ENCODE measurements around the gene PTCD2. TPM values are rescaled to one million over a fixed set of nuclear protein-coding genes. Genes with fewer than 3 reads are reported as not detected.

Gene PTCD2
- 8.5 and 13.4 TPM in 2 replicates for total RNA-seq

DNA sequence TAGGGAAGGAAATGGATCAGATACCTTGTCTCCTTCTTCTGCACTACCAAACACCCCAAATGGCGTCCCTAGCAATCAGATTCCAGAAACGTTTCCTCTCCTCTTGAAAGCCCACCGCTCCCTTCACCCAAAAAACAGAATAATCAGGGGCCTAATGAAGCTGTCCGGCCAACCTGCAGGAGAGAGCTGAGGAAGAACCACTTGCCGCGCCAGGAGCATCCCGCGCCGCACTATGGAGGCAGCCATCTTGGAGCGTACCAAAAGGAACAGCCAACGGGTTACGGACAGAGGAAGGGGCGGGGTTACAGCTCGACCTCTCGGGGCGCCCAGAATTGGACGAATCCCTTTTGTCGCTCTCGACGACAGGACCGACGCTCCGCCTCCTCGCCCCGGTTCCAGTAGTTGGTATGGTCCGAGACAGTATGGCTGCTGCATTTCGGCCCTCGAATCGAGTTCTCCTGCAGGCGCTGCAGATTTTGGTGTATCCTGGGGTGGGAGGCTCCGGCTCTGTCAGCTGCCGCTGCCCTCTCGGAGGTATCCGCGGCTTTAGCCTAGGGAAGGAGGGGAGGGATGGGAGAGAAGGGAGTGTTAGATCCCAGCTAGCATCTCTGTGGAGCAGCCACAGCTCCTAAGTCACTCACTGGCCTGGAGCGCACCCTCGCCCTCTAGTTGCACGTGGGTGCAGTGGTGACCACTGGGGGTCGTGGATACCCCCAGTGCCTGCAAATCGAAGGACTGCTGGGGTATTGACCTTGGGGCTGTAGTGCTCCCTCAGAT, at the start of gene PTCD2, which contains the start of gene MRPS27:
Gene PTCD2 (plus strand): TSS at position 398 of the 777 bp plus-strand sequence. CDS start 10 bp downstream, at position 408.
Gene MRPS27 (minus strand): TSS at position 265 of the 777 bp plus-strand sequence. CDS start 19 bp downstream, at position 246.

Other genes with a start within 250 kb of the PTCD2 start
- gene MAP1B, start 212.9 kb upstream of the PTCD2 start, total RNA-seq = 130 and 167 TPM in 2 replicates
- gene MRPS27, start 133 bp upstream of the PTCD2 start, total RNA-seq = 84.0 and 100 TPM in 2 replicates
- not detected in 2 replicates for gene ZNF366, start 187.0 kb downstream of the PTCD2 start, total RNA-seq

All from bronchus fibroblast of lung (primary cell).